PC-9 (cell line): ENCODE data around the gene MYOM1.

ENCODE experiments used
- EZH2 ChIP-seq: fragments of 200-600 bp; sonication (generic); IDR thresholded peaks from 2 replicates; pipeline ENCODE4 v1.8.0; 2017; ENCODE audit warnings: antibody characterized with exemption, low read depth
- TF ChIP-seq, protein P1 (sequence below): fragments of 200-600 bp; sonication (generic); conservative IDR thresholded peaks from 2 replicates; pipeline ENCODE4 v1.6.1; 2017; ENCODE audit warnings: mixed run types, antibody characterized with exemption, mild to moderate bottlenecking, moderate library complexity

GRCh38 chr18:3119401-3120341, 100.1 kb downstream of the MYOM1 start:
- TF ChIP-seq, protein P1, sequence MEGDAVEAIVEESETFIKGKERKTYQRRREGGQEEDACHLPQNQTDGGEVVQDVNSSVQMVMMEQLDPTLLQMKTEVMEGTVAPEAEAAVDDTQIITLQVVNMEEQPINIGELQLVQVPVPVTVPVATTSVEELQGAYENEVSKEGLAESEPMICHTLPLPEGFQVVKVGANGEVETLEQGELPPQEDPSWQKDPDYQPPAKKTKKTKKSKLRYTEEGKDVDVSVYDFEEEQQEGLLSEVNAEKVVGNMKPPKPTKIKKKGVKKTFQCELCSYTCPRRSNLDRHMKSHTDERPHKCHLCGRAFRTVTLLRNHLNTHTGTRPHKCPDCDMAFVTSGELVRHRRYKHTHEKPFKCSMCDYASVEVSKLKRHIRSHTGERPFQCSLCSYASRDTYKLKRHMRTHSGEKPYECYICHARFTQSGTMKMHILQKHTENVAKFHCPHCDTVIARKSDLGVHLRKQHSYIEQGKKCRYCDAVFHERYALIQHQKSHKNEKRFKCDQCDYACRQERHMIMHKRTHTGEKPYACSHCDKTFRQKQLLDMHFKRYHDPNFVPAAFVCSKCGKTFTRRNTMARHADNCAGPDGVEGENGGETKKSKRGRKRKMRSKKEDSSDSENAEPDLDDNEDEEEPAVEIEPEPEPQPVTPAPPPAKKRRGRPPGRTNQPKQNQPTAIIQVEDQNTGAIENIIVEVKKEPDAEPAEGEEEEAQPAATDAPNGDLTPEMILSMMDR: no peak
- TF ChIP-seq EZH2: no peak
